Right cardiac atrium (tissue), 5 donors: ENCODE data around the gene LIN37. TPM values are rescaled to one million over a fixed set of nuclear protein-coding genes. Genes with fewer than 3 reads are reported as not detected.

Experiments used
- ATAC-seq, 2 donors: fragments of 200-7000 bp; cut with Tn5 transposase; one replicate each; pipeline versions ENCODE4 v1.8.0 to v1.9.1; 2020; ENCODE audit warnings: moderate library complexity in 2 of 2, mild to moderate bottlenecking in 1 of 2
- DNase-seq, 3 donors: peaks; one replicate each; pipeline ENCODE4 v3.0.0-alpha.2; 2020
- H3K27ac ChIP-seq: one replicate; pipeline ENCODE4 v1.5.1; 2013; ENCODE audit warnings: mild to moderate bottlenecking, low read length, control low read depth, moderate library complexity
- H3K27me3 ChIP-seq: one replicate; pipeline ENCODE4 v1.6.1; 2013; ENCODE audit not compliant: control insufficient read depth, insufficient read depth
- H3K4me1 ChIP-seq: one replicate; pipeline ENCODE4 v1.6.1; 2013; ENCODE audit warnings: low read length; ENCODE audit not compliant: control insufficient read depth, insufficient read depth
- H3K4me3 ChIP-seq: one replicate; pipeline ENCODE4 v1.5.1; 2013; ENCODE audit warnings: low read length, control low read depth
- H3K9me3 ChIP-seq: one replicate; pipeline ENCODE4 v1.6.1; 2013; ENCODE audit warnings: low read length; ENCODE audit not compliant: control insufficient read depth
- WGBS: extraction: QIAGEN DNeasy Blood & Tissue Kit; methylation state at CpG from one replicate; pipeline ENCODE4 v1.1.7; 2013; 5-methylcytosine and 5-hydroxymethylcytosine counted together
- intact Hi-C, 4 donors: fragments of 100-400 bp; cut with DNase I; formaldehyde crosslinking; loops; one replicate each; pipeline versions ENCODE4 v1.11.0 to v1.14.0; 2022 to 2023
- polyA plus RNA-seq: library from polyadenylated mRNA; stranded (reverse); fragments of 200-250 nt; gene quantifications from one replicate; pipeline ENCODE4 v1.2.3, GENCODE V29; 2013
- total RNA-seq, 4 donors: library from RNA; stranded (reverse); fragmentation: NEBNext Ultra II Directional; extraction: Animal tissue kit (Norgen Biotek cat#: 25700); gene quantifications; one replicate each; pipeline ENCODE4 v1.2.1, GENCODE V29; 2021
- donor health status: healthy with polysubstance abuse.
- donor health status: DM: no; HTN: yes; CAD: no.
- donor health status: DM: no; HTN: no; CAD: no.
- donor health status: DM: no; HTN: yes; CAD: no; lungs with severe emphysema.
- donor health status: DM: yes; HTN: yes; CAD: no.

The LIN37 gene
- total and polyA plus RNA-seq, 5 donors = 8.2 to 17.9 (median 10.8) TPM

GRCh38 chr19:35730326-35730725, 18.1 kb upstream of the LIN37 start:
- Histone ChIP-seq H3K27ac (no peak overlapping the region), H3K4me1 (no peaks in the 10 kb centered on the region), H3K4me3 (no peak overlapping the region), H3K27me3 (no peaks in the 10 kb centered on the region), H3K9me3 (no peaks in the 10 kb centered on the region)
- 91% methylated on average over 18 of the region's 18 CpGs for whole genome bisulfite sequencing
- intact Hi-C loops = no loop called here
- ATAC-seq = no peak
- DNase-seq = peak in 1 of 3 donors; percentile 36

GRCh38 chr19:35731353-35731752, 17.0 kb upstream of the LIN37 start:
- H3K27ac ChIP-seq = no peak overlapping the region
- 86% methylated on average over 9 of the region's 9 CpGs for WGBS
- H3K9me3 ChIP-seq = no peaks in the 10 kb centered on the region
- H3K4me3 ChIP-seq = no peak overlapping the region
- ATAC-seq (no peak), DNase-seq (peak in 2 of 3 donors; percentile 38 to 39)
- H3K27me3 ChIP-seq = no peaks in the 10 kb centered on the region
- H3K4me1 ChIP-seq = no peaks in the 10 kb centered on the region
- intact Hi-C loops = no loop called here

GRCh38 chr19:35731779-35732405, 16.5 kb upstream of the LIN37 start:
- WGBS = 84% methylated on average over 21 of the region's 21 CpGs
- Histone ChIP-seq H3K27me3 (no peaks in the 10 kb centered on the region), H3K4me1 (no peaks in the 10 kb centered on the region), H3K4me3 (no peak overlapping the region), H3K27ac (no peak overlapping the region), H3K9me3 (no peaks in the 10 kb centered on the region)
- peak; percentile 10 to 60 (median 55) for DNase-seq
- intact Hi-C loops = no loop called here
- peak in 1 of 2 donors; percentile 3 for ATAC-seq

- DNase-seq = peak; percentile 22 to 60 (median 58)
- Histone ChIP-seq H3K27ac (no peak overlapping the region), H3K4me3 (no peak overlapping the region), H3K4me1 (no peaks in the 10 kb centered on the region), H3K27me3 (no peaks in the 10 kb centered on the region), H3K9me3 (no peaks in the 10 kb centered on the region)
- WGBS = 87% methylated on average over 25 of the region's 25 CpGs
- ATAC-seq = peak in 1 of 2 donors; percentile 2
- intact Hi-C loops = no loop called here
Observed at GRCh38 chr19:35732540-35733179, 15.7 kb upstream of the LIN37 start.

GRCh38 chr19:35733180-35734125, 14.9 kb upstream of the LIN37 start:
- WGBS = 90% methylated on average over 35 of the region's 35 CpGs
- H3K9me3 ChIP-seq = no peaks in the 10 kb centered on the region
- H3K4me3 ChIP-seq = no peak overlapping the region
- no peaks in the 10 kb centered on the region for H3K27me3 ChIP-seq
- no peak overlapping the region for H3K27ac ChIP-seq
- no peak for ATAC-seq
- DNase-seq = peak in 2 of 3 donors; percentile 47 to 54
- intact Hi-C loops = no loop called here
- no peaks in the 10 kb centered on the region for H3K4me1 ChIP-seq

- ATAC-seq (no peak), DNase-seq (peak in 1 of 3 donors; percentile 11)
- intact Hi-C loops = no loop called here
- H3K4me3 ChIP-seq = no peak overlapping the region
- WGBS = 93% methylated on average over 8 of the region's 8 CpGs
- H3K27me3 ChIP-seq = no peaks in the 10 kb centered on the region
- no peaks in the 10 kb centered on the region for H3K4me1 ChIP-seq
- no peaks in the 10 kb centered on the region for H3K9me3 ChIP-seq
- H3K27ac ChIP-seq = no peak overlapping the region
Observed at GRCh38 chr19:35734273-35734672, 14.1 kb upstream of the LIN37 start.

GRCh38 chr19:35734889-35735288, 13.5 kb upstream of the LIN37 start:
- intact Hi-C loops = no loop called here
- Histone ChIP-seq H3K27me3 (no peaks in the 10 kb centered on the region), H3K27ac (no peak overlapping the region), H3K4me3 (no peak overlapping the region), H3K9me3 (no peaks in the 10 kb centered on the region), H3K4me1 (no peaks in the 10 kb centered on the region)
- no peak for DNase-seq
- WGBS = 76% methylated on average over 5 of the region's 5 CpGs
- ATAC-seq = no peak

- no peaks in the 10 kb centered on the region for H3K9me3 ChIP-seq
- no peaks in the 10 kb centered on the region for H3K27me3 ChIP-seq
- 88% methylated on average over 22 of the region's 22 CpGs for WGBS
- intact Hi-C loops = no loop called here
- H3K4me3 ChIP-seq = no peak overlapping the region
- ATAC-seq (no peak), DNase-seq (peak in 1 of 3 donors; percentile 8)
- H3K27ac ChIP-seq = no peak overlapping the region
- no peaks in the 10 kb centered on the region for H3K4me1 ChIP-seq
Observed at GRCh38 chr19:35736913-35737886, 11.2 kb upstream of the LIN37 start.

- intact Hi-C loops = no loop called here
Observed at GRCh38 chr19:35738021-35738886, 10.1 kb upstream of the LIN37 start.

GRCh38 chr19:35738887-35739229, 9.5 kb upstream of the LIN37 start:
- no peak for ATAC-seq
- 82% methylated on average over 2 of the region's 2 CpGs for WGBS
- H3K4me1 ChIP-seq = no peaks in the 10 kb centered on the region
- no peak for DNase-seq
- no peak overlapping the region for H3K27ac ChIP-seq
- no peak overlapping the region for H3K4me3 ChIP-seq
- no peaks in the 10 kb centered on the region for H3K9me3 ChIP-seq
- H3K27me3 ChIP-seq = no peaks in the 10 kb centered on the region
- intact Hi-C loops = no loop called here

More at GRCh38 chr19:35738021-35738886, 10.1 kb upstream of the LIN37 start:
- H3K9me3 ChIP-seq = no peaks in the 10 kb centered on the region
- no peaks in the 10 kb centered on the region for H3K4me1 ChIP-seq
- DNase-seq (peak in 1 of 3 donors; percentile 28), ATAC-seq (no peak)
- 89% methylated on average over 37 of the region's 37 CpGs for WGBS
- H3K27ac ChIP-seq = no peak overlapping the region
- no peaks in the 10 kb centered on the region for H3K27me3 ChIP-seq
- H3K4me3 ChIP-seq = no peak overlapping the region
